Endothelial cell (in vitro differentiated cells): ENCODE results near the gene FAM120A. TPM values are rescaled to one million over a fixed set of nuclear protein-coding genes. Genes with fewer than 3 reads are reported as not detected.

Source experiments
- DNase-seq: peaks from one replicate; pipeline ENCODE4 v3.0.0; 2021; ENCODE audit warnings: low spot score
- H3K27ac Mint-ChIP-seq: one replicate; pipeline ENCODE4 v1.8.0; 2021; ENCODE audit warnings: mixed read lengths, inconsistent platforms; ENCODE audit not compliant: unreplicated experiment
- H3K27me3 Mint-ChIP-seq: one replicate; pipeline ENCODE4 v1.8.0; 2021; ENCODE audit warnings: mild to moderate bottlenecking, moderate library complexity, mixed read lengths, inconsistent platforms; ENCODE audit not compliant: unreplicated experiment
- H3K36me3 Mint-ChIP-seq: one replicate; pipeline ENCODE4 v1.8.0; 2021; ENCODE audit warnings: mild to moderate bottlenecking, low read depth, mixed read lengths, inconsistent platforms; ENCODE audit not compliant: unreplicated experiment
- H3K4me1 Mint-ChIP-seq: one replicate; pipeline ENCODE4 v1.8.0; 2021; ENCODE audit warnings: mild to moderate bottlenecking, mixed read lengths, inconsistent platforms; ENCODE audit not compliant: unreplicated experiment
- H3K4me3 Mint-ChIP-seq: one replicate; pipeline ENCODE4 v1.8.0; 2021; ENCODE audit warnings: mild to moderate bottlenecking, mixed read lengths, inconsistent platforms; ENCODE audit not compliant: unreplicated experiment
- H3K9me3 Mint-ChIP-seq: one replicate; pipeline ENCODE4 v1.8.0; 2021; ENCODE audit warnings: mixed read lengths, inconsistent platforms; ENCODE audit not compliant: unreplicated experiment
- total RNA-seq: library from RNA; stranded (reverse); fragmentation: NEBNext Ultra II Directional; extraction: Animal tissue kit (Norgen Biotek cat#: 25700); gene quantifications from one replicate; pipeline ENCODE4 v1.2.1, GENCODE V29; 2021; ENCODE audit not compliant: unreplicated experiment
- TF ChIP-seq, protein P1 (sequence below): fragments of 200-600 bp; sonication (generic); IDR thresholded peaks from one replicate; pipeline ENCODE4 v1.5.0; 2021; ENCODE audit warnings: antibody characterized with exemption; ENCODE audit not compliant: unreplicated experiment

Gene FAM120A
- total RNA-seq, 1 donor from 2014 or later = 56.1 TPM

DNA sequence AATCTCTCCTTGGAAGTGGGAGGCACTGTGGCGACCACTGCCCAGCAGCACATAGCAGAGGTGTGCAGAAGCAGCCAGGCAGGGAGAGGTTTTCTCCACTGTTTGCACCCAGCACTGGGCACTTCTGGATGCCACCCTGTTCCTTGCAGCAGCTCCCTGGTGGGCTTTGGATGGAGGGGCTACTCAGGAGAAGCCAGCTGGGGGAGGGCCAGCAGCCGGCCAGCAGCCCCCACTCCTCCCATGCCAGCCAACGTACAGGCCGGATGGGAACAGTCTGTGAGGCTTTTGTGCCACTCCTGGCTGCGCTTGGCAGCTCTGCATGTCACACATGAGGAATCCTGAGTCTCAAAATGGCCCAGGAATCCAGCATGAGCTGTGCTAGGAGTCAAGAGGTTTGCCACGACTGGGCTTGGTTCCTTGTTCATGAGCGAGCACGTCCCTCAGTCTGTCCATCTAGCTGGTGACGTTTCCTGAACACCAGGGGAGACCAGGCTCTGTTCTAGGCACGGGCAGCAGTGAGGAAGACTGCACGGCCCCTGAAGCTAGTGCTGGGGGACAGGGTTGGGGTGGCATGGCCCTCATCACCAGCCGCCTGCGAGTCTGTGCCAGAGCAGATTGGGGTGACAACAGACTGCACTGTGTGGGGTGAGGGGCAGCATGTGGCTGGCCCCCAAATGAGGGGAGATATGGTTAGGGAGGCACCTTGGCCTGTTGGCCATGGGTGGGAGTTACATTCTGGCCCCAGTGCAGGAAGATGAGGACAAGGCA, 135.0 kb downstream of the FAM120A start:
- DNase-seq = no peak
- Mint-ChIP-seq H3K27me3 (peaks cover 4% of the 10 kb centered on the region), H3K27ac (no peak overlapping the region), H3K4me3 (peak overlapping the region; percentile 21), H3K9me3 (no peaks in the 10 kb centered on the region), H3K36me3 (peaks cover 7% of the 10 kb centered on the region), H3K4me1 (peaks cover 19% of the 10 kb centered on the region)
- TF ChIP-seq, protein P1, sequence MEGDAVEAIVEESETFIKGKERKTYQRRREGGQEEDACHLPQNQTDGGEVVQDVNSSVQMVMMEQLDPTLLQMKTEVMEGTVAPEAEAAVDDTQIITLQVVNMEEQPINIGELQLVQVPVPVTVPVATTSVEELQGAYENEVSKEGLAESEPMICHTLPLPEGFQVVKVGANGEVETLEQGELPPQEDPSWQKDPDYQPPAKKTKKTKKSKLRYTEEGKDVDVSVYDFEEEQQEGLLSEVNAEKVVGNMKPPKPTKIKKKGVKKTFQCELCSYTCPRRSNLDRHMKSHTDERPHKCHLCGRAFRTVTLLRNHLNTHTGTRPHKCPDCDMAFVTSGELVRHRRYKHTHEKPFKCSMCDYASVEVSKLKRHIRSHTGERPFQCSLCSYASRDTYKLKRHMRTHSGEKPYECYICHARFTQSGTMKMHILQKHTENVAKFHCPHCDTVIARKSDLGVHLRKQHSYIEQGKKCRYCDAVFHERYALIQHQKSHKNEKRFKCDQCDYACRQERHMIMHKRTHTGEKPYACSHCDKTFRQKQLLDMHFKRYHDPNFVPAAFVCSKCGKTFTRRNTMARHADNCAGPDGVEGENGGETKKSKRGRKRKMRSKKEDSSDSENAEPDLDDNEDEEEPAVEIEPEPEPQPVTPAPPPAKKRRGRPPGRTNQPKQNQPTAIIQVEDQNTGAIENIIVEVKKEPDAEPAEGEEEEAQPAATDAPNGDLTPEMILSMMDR = no peak

DNA sequence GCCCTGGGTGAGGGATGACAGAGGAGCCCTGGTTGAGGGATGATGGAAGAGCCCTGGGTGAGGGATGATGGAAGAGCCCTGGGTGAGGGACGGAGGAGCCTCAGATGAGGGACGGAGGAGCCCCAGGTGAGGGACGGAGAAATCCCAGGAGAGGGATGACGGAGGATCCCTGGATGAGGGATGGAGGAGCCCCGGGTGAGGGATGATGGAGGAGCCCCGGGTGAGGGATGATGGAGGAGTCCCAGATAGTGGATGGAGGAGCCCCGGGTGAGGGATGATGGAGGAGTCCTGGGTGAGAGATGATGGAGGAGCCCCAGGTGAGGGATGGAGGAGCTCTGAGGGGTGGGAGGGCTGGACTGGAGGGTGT, 135.8 kb downstream of the FAM120A start:
- H3K36me3 Mint-ChIP-seq = peaks cover 7% of the 10 kb centered on the region
- H3K4me3 Mint-ChIP-seq = peak overlapping the region; percentile 21
- H3K4me1 Mint-ChIP-seq = peaks cover 19% of the 10 kb centered on the region
- no peak overlapping the region for H3K27ac Mint-ChIP-seq
- TF ChIP-seq, protein P1 = no peak
- H3K27me3 Mint-ChIP-seq = peaks cover 4% of the 10 kb centered on the region
- H3K9me3 Mint-ChIP-seq = no peaks in the 10 kb centered on the region
- DNase-seq = no peak

DNA sequence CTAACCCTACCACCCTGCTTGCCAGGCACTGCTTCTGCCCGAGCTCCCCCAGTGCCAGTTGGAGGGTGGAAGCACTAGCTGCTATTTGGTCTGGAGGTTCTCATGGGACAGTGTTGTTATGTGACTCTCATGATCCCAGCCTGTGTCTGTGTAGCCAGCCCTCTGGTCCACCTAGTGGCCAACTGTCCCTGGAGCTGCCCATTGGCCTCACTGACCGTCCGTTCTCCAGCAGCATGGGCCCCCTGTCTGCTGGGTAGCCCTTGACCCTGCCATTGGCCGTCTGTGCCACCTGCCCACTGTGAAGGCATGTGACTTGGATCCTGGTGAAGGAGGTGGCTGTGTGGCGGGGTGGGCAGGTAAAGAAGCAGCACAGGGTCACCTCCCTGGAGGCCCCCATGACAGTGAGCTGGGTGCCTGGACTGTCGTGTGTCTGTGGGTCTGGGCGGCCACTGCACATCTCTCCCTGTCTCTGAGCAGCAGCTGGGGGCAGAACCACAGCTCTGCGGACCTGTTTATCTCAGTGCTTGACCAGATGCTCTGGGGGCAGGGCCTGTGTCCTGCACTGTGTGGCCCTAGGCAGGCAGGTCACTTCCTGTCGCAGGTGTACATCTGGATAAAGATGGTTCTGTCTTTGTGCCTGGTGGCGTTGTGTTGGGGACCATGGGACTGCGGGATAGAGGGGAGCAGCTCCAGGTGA, 136.3 kb downstream of the FAM120A start:
- DNase-seq = peak; percentile 38
- no peak overlapping the region for H3K27ac Mint-ChIP-seq
- H3K9me3 Mint-ChIP-seq = no peaks in the 10 kb centered on the region
- peaks cover 4% of the 10 kb centered on the region for H3K27me3 Mint-ChIP-seq
- H3K4me3 Mint-ChIP-seq = no peak overlapping the region
- H3K36me3 Mint-ChIP-seq = peaks cover 7% of the 10 kb centered on the region
- TF ChIP-seq, protein P1 = no peak
- peaks cover 19% of the 10 kb centered on the region for H3K4me1 Mint-ChIP-seq

DNA sequence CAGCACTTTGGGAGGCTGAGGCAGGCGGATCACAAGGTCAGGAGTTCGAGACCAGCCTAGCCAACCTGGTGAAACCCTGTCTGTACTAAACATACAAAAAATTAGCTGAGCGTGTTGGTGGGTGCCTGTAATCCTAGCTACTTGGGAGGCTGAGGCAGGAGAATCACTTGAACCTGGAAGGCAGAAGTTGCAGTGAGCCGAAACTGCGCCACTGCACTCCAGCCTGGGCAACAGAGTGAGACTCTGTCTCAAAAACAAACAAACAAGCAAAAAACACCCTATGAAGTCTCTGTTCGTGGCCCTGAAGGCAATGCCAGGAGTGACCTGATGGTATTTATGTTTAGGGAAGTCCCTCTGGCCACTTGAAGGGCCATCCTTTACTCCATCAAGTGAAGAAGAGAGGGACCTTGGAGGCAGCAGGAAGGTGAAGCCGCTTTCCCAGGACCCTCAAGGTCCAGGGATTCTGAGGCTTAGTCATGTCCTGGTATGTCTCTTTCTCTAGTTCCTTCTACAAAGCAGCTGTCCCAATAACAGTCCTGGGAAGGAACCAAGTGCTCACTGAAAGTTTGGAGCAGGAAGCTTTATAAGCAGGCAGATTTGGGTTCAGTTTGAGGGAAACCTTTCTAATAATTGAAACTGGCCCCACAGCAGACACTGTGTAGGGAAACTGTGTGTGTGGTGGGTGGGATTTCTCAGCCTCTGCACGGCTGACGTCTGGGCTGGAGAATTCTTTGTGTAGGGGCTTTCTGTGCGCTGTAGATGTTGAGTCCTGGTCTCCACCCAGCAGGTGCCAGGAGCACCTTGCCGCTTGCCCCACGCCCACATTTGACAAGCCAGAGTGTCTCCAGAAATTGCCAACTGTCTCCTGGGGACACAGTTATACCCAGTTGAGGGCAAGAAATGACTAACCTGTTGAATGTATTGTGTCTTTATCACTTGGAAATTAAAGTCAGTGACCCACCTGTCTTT, 137.4 kb downstream of the FAM120A start:
- no peak for DNase-seq
- TF ChIP-seq, protein P1 = no peak
- Mint-ChIP-seq H3K9me3 (no peaks in the 10 kb centered on the region), H3K4me1 (peaks cover 19% of the 10 kb centered on the region), H3K27me3 (peaks cover 4% of the 10 kb centered on the region), H3K4me3 (no peak overlapping the region), H3K36me3 (peaks cover 7% of the 10 kb centered on the region), H3K27ac (peak overlapping the region; percentile 49)
